SK-N-SH (cell line): Measurements from ENCODE around the gene MN1. TPM values are rescaled to one million over a fixed set of nuclear protein-coding genes. Genes with fewer than 3 reads are reported as not detected.

Source experiments
- CTCF ChIA-PET: fragments of 300-600, 350-600 bp; formaldehyde crosslinking; extraction: SDS; loops from one replicate; lab custom pipeline; 2021; lab: Yijun Ruan, JAX
- POLR2A ChIA-PET: fragments of 350-600 bp; sonication (Branson Sonifier 250); formaldehyde crosslinking; extraction: SDS; loops from one replicate; lab custom pipeline; 2020; ENCODE audit warnings: antibody characterized with exemption, inconsistent platforms; lab: Yijun Ruan, JAX
- DNase-seq: peaks from one replicate; pipeline ENCODE4 v3.0.0; 2012
- H2AFZ ChIP-seq: fragments of 200-600 bp; sonication (generic); 2 replicates; pipeline ENCODE4 v1.8.1; 2016; ENCODE audit warnings: antibody characterized with exemption, mild to moderate bottlenecking, low read depth
- H3F3A ChIP-seq: fragments of 200-600 bp; sonication (generic); replicated peaks from 2 replicates; pipeline ENCODE3; 2016; ENCODE audit warnings: antibody characterized with exemption, mild to moderate bottlenecking; ENCODE audit not compliant: insufficient read depth
- H3K27ac ChIP-seq, 2 experiments: fragments of 200-500 bp in 1 of 2; fragments of 200-600 bp in 1 of 2; sonication (Bioruptor generic) in 1 of 2; sonication (generic), shearing (Covaris generic) in 1 of 2; 2 replicates each; pipeline versions ENCODE4 v1.5.1 to v1.6.1; 2014 to 2016; ENCODE audit warnings: low read depth in 2 of 2, inconsistent platforms in 1 of 2, low read length in 1 of 2, mild to moderate bottlenecking in 1 of 2, mixed read lengths in 1 of 2
- H3K27me3 ChIP-seq: fragments of 200-600 bp; sonication (generic), shearing (Covaris generic); 2 replicates; pipeline ENCODE4 v1.6.1; 2016; ENCODE audit warnings: mixed run types; ENCODE audit not compliant: insufficient read depth
- H3K36me3 ChIP-seq, 2 experiments: fragments of 200-500 bp in 1 of 2; fragments of 200-600 bp in 1 of 2; sonication (Bioruptor generic) in 1 of 2; sonication (generic) in 1 of 2; replicated peaks in 1 of 2; 2 replicates each; pipeline versions ENCODE3 to v1.5.1; 2014 to 2016; ENCODE audit warnings: low read length in 1 of 2, mild to moderate bottlenecking in 1 of 2; ENCODE audit not compliant: insufficient read depth in 2 of 2, control insufficient read depth in 1 of 2
- H3K4me1 ChIP-seq, 2 experiments: fragments of 200-500 bp in 1 of 2; fragments of 200-600 bp in 1 of 2; sonication (Bioruptor generic) in 1 of 2; sonication (generic), shearing (Covaris generic) in 1 of 2; 2 replicates each; pipeline versions ENCODE4 v1.5.1 to v1.6.1; 2014 to 2016; ENCODE audit warnings: low read depth in 1 of 2, low read length in 1 of 2, mixed run types in 1 of 2; ENCODE audit not compliant: insufficient read depth in 2 of 2, control insufficient read depth in 1 of 2
- H3K4me2 ChIP-seq: fragments of 200-600 bp; sonication (generic), shearing (Covaris generic); 2 replicates; pipeline ENCODE4 v1.6.1; 2017; ENCODE audit warnings: mixed run types
- H3K4me3 ChIP-seq, 2 experiments: fragments of 200-500 bp in 1 of 2; fragments of 200-600 bp in 1 of 2; sonication (Bioruptor generic) in 1 of 2; sonication (generic), shearing (Covaris generic) in 1 of 2; 2 replicates each; pipeline versions ENCODE4 v1.5.1 to v1.8.1; 2014 to 2016; ENCODE audit warnings: low read depth in 2 of 2, inconsistent platforms in 1 of 2, low read length in 1 of 2, mild to moderate bottlenecking in 1 of 2, mixed read lengths in 1 of 2, moderate library complexity in 1 of 2
- H3K79me2 ChIP-seq: fragments of 200-600 bp; sonication (generic); 2 replicates; pipeline ENCODE4 v1.8.1; 2017; ENCODE audit warnings: mild to moderate bottlenecking; ENCODE audit not compliant: insufficient read depth
- H3K9ac ChIP-seq: fragments of 200-600 bp; sonication (generic); 2 replicates; pipeline ENCODE4 v1.6.1; 2017; ENCODE audit warnings: mixed run types
- H3K9me2 ChIP-seq: fragments of 200-600 bp; sonication (generic); 2 replicates; pipeline ENCODE4 v1.6.1; 2017; ENCODE audit warnings: mixed run types
- H3K9me3 ChIP-seq: fragments of 200-600 bp; sonication (generic); 2 replicates; pipeline ENCODE4 v1.6.1; 2017; ENCODE audit warnings: mixed run types, mild to moderate bottlenecking, moderate library complexity
- H4K20me1 ChIP-seq: fragments of 200-600 bp; sonication (generic); 2 replicates; pipeline ENCODE4 v1.6.1; 2017; ENCODE audit warnings: mild to moderate bottlenecking, mixed run types; ENCODE audit not compliant: insufficient read depth
- CHD2 ChIP-seq: fragments of 150-350 bp; IDR thresholded peaks from 2 replicates; pipeline ENCODE4 v1.6.1; 2018; ENCODE audit warnings: low read length; ENCODE audit not compliant: partially characterized antibody
- ELF1 ChIP-seq: IDR thresholded peaks from 2 replicates; pipeline ENCODE4 v1.4.0; 2012
- EP300 ChIP-seq, 2 experiments: IDR thresholded peaks; 2 replicates each; pipeline versions ENCODE4 v1.4.0 to v1.6.1; 2012; ENCODE audit warnings: borderline replicate concordance in 1 of 2, low read depth in 1 of 2, low read length in 1 of 2
- EZH2phosphoT487 ChIP-seq: fragments of 200-600 bp; sonication (generic); IDR thresholded peaks from 2 replicates; pipeline ENCODE4 v1.6.1; 2017; ENCODE audit warnings: low read depth, mixed run types, mild to moderate bottlenecking, antibody characterized with exemption, moderate library complexity, borderline replicate concordance
- FOXJ3 ChIP-seq: sonication (generic); formaldehyde crosslinking; IDR thresholded peaks from 2 replicates; pipeline ENCODE4 v1.5.1; 2020; ENCODE audit warnings: mild to moderate bottlenecking, missing genetic modification reagents
- FOXM1 ChIP-seq: IDR thresholded peaks from 2 replicates; pipeline ENCODE4 v1.4.0; 2012; ENCODE audit warnings: low read depth, mild to moderate bottlenecking
- GABPA ChIP-seq: IDR thresholded peaks from 2 replicates; pipeline ENCODE4 v1.4.0; 2012; ENCODE audit warnings: low read depth, mild to moderate bottlenecking
- MXI1 ChIP-seq: IDR thresholded peaks from 2 replicates; pipeline ENCODE4 v1.6.1; 2012; ENCODE audit warnings: mild to moderate bottlenecking, low read depth, low read length, improper control_type of control experiment
- NRF1 ChIP-seq: IDR thresholded peaks from 2 replicates; pipeline ENCODE4 v1.6.1; 2012; ENCODE audit warnings: low read depth, mild to moderate bottlenecking, low read length
- POLR2AphosphoS5 ChIP-seq: IDR thresholded peaks from 2 replicates; pipeline ENCODE4 v1.6.1; 2012; ENCODE audit warnings: low read depth, low read length
- RCOR1 ChIP-seq: fragments of 150-350 bp; IDR thresholded peaks from 2 replicates; pipeline ENCODE4 v1.6.1; 2017; ENCODE audit warnings: antibody characterized with exemption, low read length
- RXRA ChIP-seq: IDR thresholded peaks from 2 replicates; pipeline ENCODE4 v1.4.0; 2012; ENCODE audit warnings: low read depth, mild to moderate bottlenecking, borderline replicate concordance
- TAF1 ChIP-seq: IDR thresholded peaks from 2 replicates; pipeline ENCODE4 v1.6.1; 2012; ENCODE audit warnings: low read depth, mild to moderate bottlenecking, low read length, moderate library complexity, borderline replicate concordance
- TEAD4 ChIP-seq: IDR thresholded peaks from 2 replicates; pipeline ENCODE4 v1.4.0; 2012; ENCODE audit warnings: mild to moderate bottlenecking, borderline replicate concordance; ENCODE audit not compliant: insufficient read depth
- YY1 ChIP-seq: IDR thresholded peaks from 2 replicates; pipeline ENCODE4 v1.4.0; 2012; ENCODE audit warnings: low read depth, mild to moderate bottlenecking
- WGBS: methylation state at CpG from one replicate; pipeline ENCODE4 v1.1.6; 2017; ENCODE audit warnings: low lambda C conversion rate; 5-methylcytosine and 5-hydroxymethylcytosine counted together
- polyA plus RNA-seq, 3 experiments: library from polyadenylated mRNA; depleted of rRNA; stranded (reverse); fragments of >200 nt; gene quantifications; 2 replicates each; pipeline ENCODE4 v1.2.3, GENCODE V29; 2012
- TF ChIP-seq, protein P1 (sequence below): IDR thresholded peaks from 2 replicates; pipeline ENCODE4 v1.4.0; 2012; ENCODE audit warnings: low read depth, borderline replicate concordance
- TF ChIP-seq, protein P2 (sequence below): IDR thresholded peaks from 2 replicates; pipeline ENCODE4 v1.4.0; 2012; ENCODE audit warnings: low read depth, borderline replicate concordance
- TF ChIP-seq, protein P3 (sequence below): fragments of 150-350 bp; IDR thresholded peaks from 2 replicates; pipeline ENCODE4 v1.6.1; 2017; ENCODE audit warnings: antibody characterized with exemption, low read length, low read depth, borderline replicate concordance
- TF ChIP-seq, protein P4 (sequence below): IDR thresholded peaks from 2 replicates; pipeline ENCODE4; 2012
- TF ChIP-seq, protein P5 (sequence below): fragments of 150-350 bp; IDR thresholded peaks from 2 replicates; pipeline ENCODE4 v1.6.1; 2016; ENCODE audit warnings: mild to moderate bottlenecking, low read depth, low read length

MN1 gene
- polyA plus RNA-seq, 1 of the 3 experiments (the other 2 are of a cell fraction) = 0.20 TPM

DNA sequence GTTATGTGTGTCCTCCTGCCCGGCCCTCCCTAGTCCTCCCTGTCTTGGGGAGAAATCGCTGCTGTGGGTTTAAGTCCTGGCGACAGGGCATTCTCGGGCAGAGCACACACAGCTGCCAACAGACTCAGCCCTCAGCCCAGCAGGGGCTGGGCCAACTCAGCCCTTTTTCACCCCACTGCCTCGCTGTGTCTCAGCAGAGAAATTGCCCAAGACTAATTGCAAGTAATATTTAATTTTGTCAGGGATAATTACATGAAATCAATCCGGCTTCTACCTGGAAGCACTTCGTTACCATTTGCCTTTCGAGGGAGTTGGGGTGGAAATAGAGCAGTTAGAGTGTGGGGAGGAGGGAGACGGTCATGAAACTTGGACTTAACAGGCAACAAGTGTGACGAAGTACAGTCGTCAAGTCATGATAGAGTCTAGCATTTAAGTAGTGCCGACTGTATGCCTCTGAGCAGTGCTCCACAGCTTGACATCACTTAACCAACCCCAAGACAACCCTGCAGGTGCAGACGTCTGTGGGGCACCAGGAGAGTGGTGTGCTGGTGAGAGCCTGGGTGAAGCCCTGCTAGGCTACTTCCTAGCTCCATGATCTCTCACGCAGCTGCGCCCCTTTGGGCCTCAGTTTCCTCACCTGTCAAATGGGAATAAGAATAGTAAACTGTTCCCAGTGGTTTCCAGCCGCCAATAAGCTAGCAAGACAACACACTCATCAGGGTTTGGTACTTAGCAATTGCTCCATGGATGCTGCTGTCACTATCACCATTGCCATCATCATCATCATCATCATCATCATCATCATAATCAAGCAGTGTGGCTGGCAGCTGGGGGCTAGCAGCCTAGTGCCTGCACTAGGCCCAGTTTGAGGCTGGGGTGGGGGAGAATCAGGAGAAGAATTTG, 29.2 kb downstream of the MN1 start:
- 0 out of 2 replicates have a peak, but pooled peaks cover 3% of the 10 kb centered on the region for H3K27me3 ChIP-seq
- ChIA-PET POLR2A (no interaction called here), CTCF (no interaction called here)
- no peaks in the 10 kb centered on the region for H4K20me1 ChIP-seq
- H3K9ac ChIP-seq = no peak overlapping the region
- peaks cover 0 to 9% of the 10 kb centered on the region in 2 experiments; a peak in 2 of 4 replicates for H3K4me1 ChIP-seq
- H3K79me2 ChIP-seq = no peaks in the 10 kb centered on the region
- H3K27ac ChIP-seq = no peak overlapping the region
- H3F3A ChIP-seq = no peaks in the 10 kb centered on the region
- DNase-seq = no peak
- H2AFZ ChIP-seq = no peak overlapping the region
- H3K9me3 ChIP-seq = no peaks in the 10 kb centered on the region
- H3K9me2 ChIP-seq = no peaks in the 10 kb centered on the region
- no peaks in the 10 kb centered on the region for H3K36me3 ChIP-seq
- TF ChIP-seq EZH2phosphoT487 = no peak
- TF ChIP-seq NRF1 = no peak
- no peak for TF ChIP-seq TEAD4
- no peak for TF ChIP-seq MXI1
- TF ChIP-seq, protein P1, sequence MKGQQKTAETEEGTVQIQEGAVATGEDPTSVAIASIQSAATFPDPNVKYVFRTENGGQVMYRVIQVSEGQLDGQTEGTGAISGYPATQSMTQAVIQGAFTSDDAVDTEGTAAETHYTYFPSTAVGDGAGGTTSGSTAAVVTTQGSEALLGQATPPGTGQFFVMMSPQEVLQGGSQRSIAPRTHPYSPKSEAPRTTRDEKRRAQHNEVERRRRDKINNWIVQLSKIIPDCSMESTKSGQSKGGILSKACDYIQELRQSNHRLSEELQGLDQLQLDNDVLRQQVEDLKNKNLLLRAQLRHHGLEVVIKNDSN = no peak
- no peak for TF ChIP-seq POLR2AphosphoS5
- TF ChIP-seq, protein P2, sequence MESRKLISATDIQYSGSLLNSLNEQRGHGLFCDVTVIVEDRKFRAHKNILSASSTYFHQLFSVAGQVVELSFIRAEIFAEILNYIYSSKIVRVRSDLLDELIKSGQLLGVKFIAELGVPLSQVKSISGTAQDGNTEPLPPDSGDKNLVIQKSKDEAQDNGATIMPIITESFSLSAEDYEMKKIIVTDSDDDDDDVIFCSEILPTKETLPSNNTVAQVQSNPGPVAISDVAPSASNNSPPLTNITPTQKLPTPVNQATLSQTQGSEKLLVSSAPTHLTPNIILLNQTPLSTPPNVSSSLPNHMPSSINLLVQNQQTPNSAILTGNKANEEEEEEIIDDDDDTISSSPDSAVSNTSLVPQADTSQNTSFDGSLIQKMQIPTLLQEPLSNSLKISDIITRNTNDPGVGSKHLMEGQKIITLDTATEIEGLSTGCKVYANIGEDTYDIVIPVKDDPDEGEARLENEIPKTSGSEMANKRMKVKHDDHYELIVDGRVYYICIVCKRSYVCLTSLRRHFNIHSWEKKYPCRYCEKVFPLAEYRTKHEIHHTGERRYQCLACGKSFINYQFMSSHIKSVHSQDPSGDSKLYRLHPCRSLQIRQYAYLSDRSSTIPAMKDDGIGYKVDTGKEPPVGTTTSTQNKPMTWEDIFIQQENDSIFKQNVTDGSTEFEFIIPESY = no peak
- TF ChIP-seq RXRA = no peak
- TF ChIP-seq FOXM1 = no peak
- TF ChIP-seq YY1 = no peak
- TF ChIP-seq, protein P3, sequence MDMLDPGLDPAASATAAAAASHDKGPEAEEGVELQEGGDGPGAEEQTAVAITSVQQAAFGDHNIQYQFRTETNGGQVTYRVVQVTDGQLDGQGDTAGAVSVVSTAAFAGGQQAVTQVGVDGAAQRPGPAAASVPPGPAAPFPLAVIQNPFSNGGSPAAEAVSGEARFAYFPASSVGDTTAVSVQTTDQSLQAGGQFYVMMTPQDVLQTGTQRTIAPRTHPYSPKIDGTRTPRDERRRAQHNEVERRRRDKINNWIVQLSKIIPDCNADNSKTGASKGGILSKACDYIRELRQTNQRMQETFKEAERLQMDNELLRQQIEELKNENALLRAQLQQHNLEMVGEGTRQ = no peak
- no peak for TF ChIP-seq EP300 (IDR thresholded peaks at IDR 0.05; ENCODE audit: borderline replicate concordance in 1 of 2, low read depth in 1 of 2, low read length in 1 of 2)
- no peak overlapping the region for H3K4me3 ChIP-seq
- no peak overlapping the region for H3K4me2 ChIP-seq
- WGBS = 73% methylated on average over 14 of the region's 16 CpGs

DNA sequence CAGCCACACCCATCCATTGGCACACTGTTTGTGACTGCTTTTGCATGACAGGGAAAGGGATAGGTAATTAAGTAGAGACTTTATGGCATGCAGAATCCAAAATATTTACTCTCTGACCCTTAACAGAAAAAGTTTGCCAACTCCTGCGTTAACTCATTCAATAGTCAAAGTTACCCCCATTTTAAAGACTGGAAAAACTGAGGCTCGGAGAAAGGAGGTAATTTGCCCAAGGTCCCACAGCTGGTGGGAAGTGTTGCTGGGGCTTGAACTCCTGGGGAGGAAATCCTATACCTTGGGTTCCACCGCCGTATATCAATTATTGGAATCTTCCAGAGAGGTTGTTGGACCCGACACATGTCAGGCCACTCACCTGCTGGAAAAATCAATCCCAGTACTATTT, 29.9 kb downstream of the MN1 start:
- Histone ChIP-seq H3K27ac (no peak overlapping the region), H4K20me1 (no peaks in the 10 kb centered on the region)
- POLR2A ChIA-PET = no interaction called here

More for the DNA sequence above, 29.9 kb downstream of the MN1 start:
- H3K4me3 ChIP-seq = no peak overlapping the region
- no peaks in the 10 kb centered on the region for H3K79me2 ChIP-seq
- H3F3A ChIP-seq = no peaks in the 10 kb centered on the region
- TF ChIP-seq, protein P4, sequence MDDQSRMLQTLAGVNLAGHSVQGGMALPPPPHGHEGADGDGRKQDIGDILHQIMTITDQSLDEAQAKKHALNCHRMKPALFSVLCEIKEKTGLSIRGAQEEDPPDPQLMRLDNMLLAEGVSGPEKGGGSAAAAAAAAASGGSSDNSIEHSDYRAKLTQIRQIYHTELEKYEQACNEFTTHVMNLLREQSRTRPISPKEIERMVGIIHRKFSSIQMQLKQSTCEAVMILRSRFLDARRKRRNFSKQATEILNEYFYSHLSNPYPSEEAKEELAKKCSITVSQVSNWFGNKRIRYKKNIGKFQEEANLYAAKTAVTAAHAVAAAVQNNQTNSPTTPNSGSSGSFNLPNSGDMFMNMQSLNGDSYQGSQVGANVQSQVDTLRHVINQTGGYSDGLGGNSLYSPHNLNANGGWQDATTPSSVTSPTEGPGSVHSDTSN = no peak
- no peak for TF ChIP-seq CHD2
- TF ChIP-seq FOXJ3 (CRISPR knock-in tag) = no peak
- no peak for TF ChIP-seq RCOR1
- no peak for TF ChIP-seq MXI1
- no peak for TF ChIP-seq ELF1
- no peak for TF ChIP-seq GABPA
- no peak for TF ChIP-seq TAF1
- TF ChIP-seq EP300 (IDR thresholded peaks at IDR 0.05; ENCODE audit: borderline replicate concordance in 1 of 2, low read depth in 1 of 2, low read length in 1 of 2) = no peak
- TF ChIP-seq, protein P5, sequence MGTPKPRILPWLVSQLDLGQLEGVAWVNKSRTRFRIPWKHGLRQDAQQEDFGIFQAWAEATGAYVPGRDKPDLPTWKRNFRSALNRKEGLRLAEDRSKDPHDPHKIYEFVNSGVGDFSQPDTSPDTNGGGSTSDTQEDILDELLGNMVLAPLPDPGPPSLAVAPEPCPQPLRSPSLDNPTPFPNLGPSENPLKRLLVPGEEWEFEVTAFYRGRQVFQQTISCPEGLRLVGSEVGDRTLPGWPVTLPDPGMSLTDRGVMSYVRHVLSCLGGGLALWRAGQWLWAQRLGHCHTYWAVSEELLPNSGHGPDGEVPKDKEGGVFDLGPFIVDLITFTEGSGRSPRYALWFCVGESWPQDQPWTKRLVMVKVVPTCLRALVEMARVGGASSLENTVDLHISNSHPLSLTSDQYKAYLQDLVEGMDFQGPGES = no peak
- H3K27me3 ChIP-seq = 0 out of 2 replicates have a peak, but pooled peaks cover 10% of the 10 kb centered on the region
- H3K36me3 ChIP-seq = no peaks in the 10 kb centered on the region
- H3K9me2 ChIP-seq = no peaks in the 10 kb centered on the region
- H3K4me2 ChIP-seq = no peak overlapping the region
- peaks cover 0 to 7% of the 10 kb centered on the region in 2 experiments; a peak in 2 of 4 replicates for H3K4me1 ChIP-seq
- DNase-seq = no peak
- H3K9me3 ChIP-seq = no peaks in the 10 kb centered on the region
- CTCF ChIA-PET = no interaction called here
- 81% methylated on average over 5 of the region's 5 CpGs for WGBS
- H3K9ac ChIP-seq = no peak overlapping the region
- H2AFZ ChIP-seq = no peak overlapping the region
